Neuronal stem cell (in vitro differentiated cells): ENCODE data around the gene C2orf69.

ENCODE experiments used
- DNase-seq: peaks from one replicate; pipeline ENCODE4 v3.0.0-alpha.2; 2013; ENCODE audit warnings: low spot score
- H2AFZ ChIP-seq: one replicate; pipeline ENCODE4 v1.6.1; 2013; ENCODE audit warnings: mild to moderate bottlenecking, low read length, inconsistent platforms
- H2AK5ac ChIP-seq: 2 replicates; pipeline ENCODE4 v1.6.1; 2013; ENCODE audit warnings: low read depth, mild to moderate bottlenecking, inconsistent platforms, low read length, moderate library complexity, mixed read lengths
- H2BK120ac ChIP-seq: 2 replicates; pipeline ENCODE4 v1.6.1; 2013; ENCODE audit warnings: low read depth, mild to moderate bottlenecking, inconsistent platforms, low read length, moderate library complexity, mixed read lengths
- H2BK12ac ChIP-seq: one replicate; pipeline ENCODE4 v1.6.1; 2013; ENCODE audit warnings: low read length, inconsistent platforms
- H2BK15ac ChIP-seq: 2 replicates; pipeline ENCODE4 v1.6.1; 2013; ENCODE audit warnings: mild to moderate bottlenecking, low read length, inconsistent platforms, mixed read lengths
- H2BK5ac ChIP-seq: one replicate; pipeline ENCODE4 v1.6.1; 2013; ENCODE audit warnings: inconsistent platforms, mild to moderate bottlenecking, low read length, moderate library complexity
- H3K14ac ChIP-seq: one replicate; pipeline ENCODE4 v1.6.1; 2013; ENCODE audit warnings: low read length, inconsistent platforms
- H3K18ac ChIP-seq: 2 replicates; pipeline ENCODE4 v1.6.1; 2013; ENCODE audit warnings: low read length, inconsistent platforms
- H3K23ac ChIP-seq: 2 replicates; pipeline ENCODE4 v1.6.1; 2013; ENCODE audit warnings: low read depth, mild to moderate bottlenecking, mixed read lengths, low read length, inconsistent platforms; ENCODE audit not compliant: poor library complexity
- H3K27ac ChIP-seq: replicated peaks from 3 replicates; pipeline ENCODE4 v1.5.1; 2013; ENCODE audit warnings: low read length, inconsistent platforms
- H3K27me3 ChIP-seq, 3 experiments: 2 replicates each; pipeline ENCODE4 v1.6.1; 2013; ENCODE audit warnings: low read length in 3 of 3, mild to moderate bottlenecking in 2 of 3, inconsistent platforms in 1 of 3, low read depth in 1 of 3, mixed read lengths in 1 of 3, moderate library complexity in 1 of 3; ENCODE audit not compliant: control insufficient read depth in 3 of 3, insufficient read depth in 3 of 3
- H3K36me3 ChIP-seq, 2 donors: replicated peaks in 1 of 2; 2 replicates each; pipeline ENCODE4 v1.6.1; 2013; ENCODE audit warnings: low read length in 2 of 2; ENCODE audit not compliant: control insufficient read depth in 2 of 2, insufficient read depth in 2 of 2
- H3K4ac ChIP-seq: 2 replicates; pipeline ENCODE4 v1.6.1; 2013; ENCODE audit warnings: inconsistent platforms, mild to moderate bottlenecking, low read length, moderate library complexity
- H3K4me1 ChIP-seq, 2 donors: 1 replicate in 1 of 2; 2 replicates in 1 of 2; pipeline ENCODE4 v1.6.1; 2013; ENCODE audit warnings: low read length in 2 of 2, low read depth in 1 of 2; ENCODE audit not compliant: control insufficient read depth in 2 of 2, insufficient read depth in 1 of 2
- H3K4me2 ChIP-seq: one replicate; pipeline ENCODE4 v1.6.1; 2013; ENCODE audit warnings: mild to moderate bottlenecking, low read length, inconsistent platforms; ENCODE audit not compliant: insufficient read depth, poor library complexity, severe bottlenecking
- H3K4me3 ChIP-seq, 2 donors: 2 replicates each; pipeline ENCODE4 v1.5.1; 2013; ENCODE audit warnings: low read length in 2 of 2, mild to moderate bottlenecking in 2 of 2, inconsistent platforms in 1 of 2, moderate library complexity in 1 of 2
- H3K79me1 ChIP-seq: one replicate; pipeline ENCODE4 v1.6.1; 2013; ENCODE audit warnings: low read depth, mild to moderate bottlenecking, inconsistent platforms, low read length, moderate library complexity
- H3K9ac ChIP-seq: one replicate; pipeline ENCODE4 v1.6.1; 2013; ENCODE audit warnings: mild to moderate bottlenecking, low read depth, low read length, inconsistent platforms; ENCODE audit not compliant: poor library complexity
- H3K9me3 ChIP-seq, 2 donors: replicated peaks in 1 of 2; 2 replicates each; pipeline versions ENCODE3 to v1.6.1; 2013; ENCODE audit warnings: low read length in 2 of 2, mild to moderate bottlenecking in 2 of 2, inconsistent platforms in 1 of 2, low read depth in 1 of 2, mixed read lengths in 1 of 2, moderate library complexity in 1 of 2; ENCODE audit not compliant: control insufficient read depth in 2 of 2, insufficient read depth in 1 of 2
- H4K8ac ChIP-seq: one replicate; pipeline ENCODE4 v1.6.1; 2013; ENCODE audit warnings: low read depth, mild to moderate bottlenecking, inconsistent platforms, low read length, moderate library complexity
- H4K91ac ChIP-seq: one replicate; pipeline ENCODE4 v1.6.1; 2013; ENCODE audit warnings: low read length, low read depth, mild to moderate bottlenecking, inconsistent platforms; ENCODE audit not compliant: poor library complexity
- WGBS, 2 donors: extraction: QIAGEN DNeasy Blood & Tissue Kit; methylation state at CpG; one replicate each; pipeline ENCODE4 v1.1.7; 2013; ENCODE audit warnings: missing lambda C conversion rate in 2 of 2, mixed read lengths in 1 of 2; ENCODE audit not compliant: insufficient read length in 2 of 2, insufficient replicate concordance in 1 of 2; ENCODE audit errors: extremely low coverage in 2 of 2; 5-methylcytosine and 5-hydroxymethylcytosine counted together

The C2orf69 gene

DNA sequence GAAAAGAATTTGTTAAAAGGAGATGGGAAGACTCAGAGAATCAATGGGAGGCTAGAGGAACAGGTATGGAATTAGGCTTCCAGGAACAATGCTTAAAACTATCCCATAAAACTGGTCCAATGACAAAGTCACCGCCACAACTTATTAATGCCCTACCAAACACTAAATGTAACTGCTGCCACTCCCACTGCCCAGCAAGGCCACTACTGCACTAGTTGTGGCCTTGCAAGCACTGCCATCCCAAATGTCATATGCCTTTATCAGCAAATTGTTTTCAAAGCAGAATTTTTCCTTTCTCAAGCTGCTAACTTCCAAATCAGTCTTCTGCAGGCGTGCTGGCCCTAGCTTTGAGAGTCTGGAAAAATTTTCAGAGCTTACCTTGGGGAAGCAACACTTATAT lies 14.5 kb upstream of the C2orf69 start:
- Histone ChIP-seq H3K4me1 (no peaks in the 10 kb centered on the region), H3K14ac (no peak overlapping the region), H3K27me3 (no peaks in the 10 kb centered on the region), H2BK12ac (no peak overlapping the region), H3K36me3 (no peaks in the 10 kb centered on the region), H3K9me3 (no peaks in the 10 kb centered on the region), H3K4me2 (no peak overlapping the region), H2BK5ac (no peak overlapping the region), H3K27ac (no peak overlapping the region), H2AK5ac (no peak overlapping the region), H3K4me3 (no peak overlapping the region), H3K4ac (no peak overlapping the region), H2BK15ac (no peak overlapping the region), H3K79me1 (no peaks in the 10 kb centered on the region), H2BK120ac (no peak overlapping the region), H4K8ac (no peak overlapping the region), H4K91ac (no peak overlapping the region), H3K23ac (no peak overlapping the region), H2AFZ (no peak overlapping the region), H3K18ac (no peak overlapping the region), H3K9ac (no peak overlapping the region)
- WGBS, 2 donors, result no CpG with 5 or more reads among the region's 2 CpGs
- DNase-seq, result no peak

- no peak overlapping the region for H3K9ac ChIP-seq
- no peak overlapping the region for H2BK5ac ChIP-seq
- H2BK15ac ChIP-seq, result no peak overlapping the region
- no peaks in the 10 kb centered on the region for H3K79me1 ChIP-seq
- H3K27me3 ChIP-seq, result no peaks in the 10 kb centered on the region
- no peak overlapping the region for H3K18ac ChIP-seq
- H3K9me3 ChIP-seq, result no peaks in the 10 kb centered on the region
- H3K4me2 ChIP-seq, result no peak overlapping the region
- DNase-seq, result no peak
- H3K4me1 ChIP-seq, result no peaks in the 10 kb centered on the region
- no peak overlapping the region for H3K27ac ChIP-seq
- H2BK12ac ChIP-seq, result no peak overlapping the region
- no peak overlapping the region for H3K14ac ChIP-seq
- H4K91ac ChIP-seq, result no peak overlapping the region
- no peak overlapping the region for H2AK5ac ChIP-seq
- no peak overlapping the region for H2AFZ ChIP-seq
- H4K8ac ChIP-seq, result no peak overlapping the region
- H3K23ac ChIP-seq, result no peak overlapping the region
- no peak overlapping the region for H3K4ac ChIP-seq
- no peak overlapping the region for H2BK120ac ChIP-seq
- WGBS, 2 donors, result no CpG with 5 or more reads among the region's 4 CpGs
- H3K36me3 ChIP-seq, result no peaks in the 10 kb centered on the region
- H3K4me3 ChIP-seq, result no peak overlapping the region
Observed at GRCh38 chr2:199901942-199902341, 9.2 kb upstream of the C2orf69 start.

DNA sequence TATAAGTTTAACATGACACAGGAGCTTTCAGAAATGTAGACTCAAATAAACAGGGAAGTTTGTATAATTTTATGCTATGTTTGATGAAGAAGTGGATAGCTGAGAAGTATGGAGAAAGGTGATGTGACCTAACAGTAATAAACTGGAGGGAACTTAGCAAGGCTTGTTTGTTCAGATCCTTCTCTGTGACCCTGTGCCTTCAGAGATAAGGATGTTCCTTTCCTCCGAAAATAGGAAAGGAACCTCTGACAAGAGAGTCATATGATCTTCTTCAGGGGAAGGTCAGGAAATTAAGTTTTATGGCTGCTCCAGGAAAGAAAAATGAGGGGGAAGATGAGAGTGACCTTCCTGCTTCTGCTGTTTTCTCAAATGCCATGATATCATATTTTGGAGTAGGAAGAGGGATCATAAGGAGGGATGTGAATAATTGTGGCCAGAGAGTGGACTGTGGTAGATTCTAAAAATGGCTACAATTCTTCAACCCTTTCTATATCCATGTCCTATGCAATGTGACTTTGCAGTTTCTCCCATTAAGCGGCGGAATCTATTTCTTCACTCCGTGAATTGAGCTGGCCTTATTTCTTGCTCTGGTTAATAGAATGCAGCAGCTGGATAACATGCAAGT lies 8.5 kb upstream of the C2orf69 start:
- Histone ChIP-seq H2BK5ac (no peak overlapping the region), H3K36me3 (no peaks in the 10 kb centered on the region), H3K4me2 (no peak overlapping the region), H2AK5ac (no peak overlapping the region), H3K4me3 (no peak overlapping the region), H2BK120ac (no peak overlapping the region), H3K14ac (no peak overlapping the region), H3K79me1 (no peaks in the 10 kb centered on the region), H2BK15ac (no peak overlapping the region), H4K91ac (no peak overlapping the region), H2AFZ (no peak overlapping the region), H3K9ac (no peak overlapping the region), H3K9me3 (no peaks in the 10 kb centered on the region), H3K4me1 (no peaks in the 10 kb centered on the region), H3K27me3 (no peaks in the 10 kb centered on the region), H3K23ac (no peak overlapping the region), H2BK12ac (no peak overlapping the region), H3K4ac (no peak overlapping the region), H4K8ac (no peak overlapping the region), H3K27ac (no peak overlapping the region), H3K18ac (no peak overlapping the region)
- no CpG with 5 or more reads among the region's 4 CpGs for WGBS, 2 donors
- no peak for DNase-seq

- Histone ChIP-seq H3K18ac (no peak overlapping the region), H4K91ac (no peak overlapping the region), H3K27ac (no peak overlapping the region), H3K4ac (no peak overlapping the region), H2BK12ac (no peak overlapping the region), H2BK5ac (no peak overlapping the region), H3K9ac (no peak overlapping the region), H2BK15ac (no peak overlapping the region), H3K36me3 (no peaks in the 10 kb centered on the region), H3K27me3 (no peaks in the 10 kb centered on the region), H3K14ac (no peak overlapping the region), H2AK5ac (no peak overlapping the region), H2BK120ac (no peak overlapping the region), H3K4me3 (no peak overlapping the region), H4K8ac (no peak overlapping the region), H2AFZ (no peak overlapping the region), H3K4me1 (no peaks in the 10 kb centered on the region), H3K23ac (no peak overlapping the region), H3K9me3 (no peaks in the 10 kb centered on the region), H3K79me1 (no peaks in the 10 kb centered on the region), H3K4me2 (no peak overlapping the region)
- no CpG with 5 or more reads among the region's 1 CpG for WGBS, 2 donors
- DNase-seq, result no peak
Observed at GRCh38 chr2:199903111-199903510, 8.0 kb upstream of the C2orf69 start.
